EL (cell line): Measurements from ENCODE around the gene PAQR9.
A peak's percentile ranks its signal among the peaks of the same experiment; 100 is the strongest.

Experiments used
- DNase-seq: peaks from one replicate; pipeline ENCODE4 v3.0.0-alpha.2; 2016

The PAQR9 gene

GRCh38 chr3:142982038-142982773 is 18.7 kb upstream of the PAQR9 start:
- DNase-seq, result no peak

GRCh38 chr3:142981108-142981507 is 17.6 kb upstream of the PAQR9 start:
- DNase-seq, result no peak

GRCh38 chr3:142977399-142977728 is 13.9 kb upstream of the PAQR9 start:
- DNase-seq, result peak; percentile 70

GRCh38 chr3:142976621-142977398 is 13.3 kb upstream of the PAQR9 start:
- DNase-seq, result peak; percentile 97

- DNase-seq, result no peak
Measured at GRCh38 chr3:142975316-142975995, 12.0 kb upstream of the PAQR9 start.

GRCh38 chr3:142973217-142974009 is 9.9 kb upstream of the PAQR9 start:
- no peak for DNase-seq

GRCh38 chr3:142972092-142972753 is 8.7 kb upstream of the PAQR9 start:
- no peak for DNase-seq

GRCh38 chr3:142971431-142971830 is 8.0 kb upstream of the PAQR9 start:
- no peak for DNase-seq

- DNase-seq, result no peak
Measured at GRCh38 chr3:142968319-142969025, 5.0 kb upstream of the PAQR9 start.

GRCh38 chr3:142966808-142967207 is 3.3 kb upstream of the PAQR9 start:
- no peak for DNase-seq

GRCh38 chr3:142965581-142965980 is 2.1 kb upstream of the PAQR9 start:
- no peak for DNase-seq

GRCh38 chr3:142963234-142963515 is 299 bp downstream of the PAQR9 start:
- no peak for DNase-seq

- no peak for DNase-seq
Measured at GRCh38 chr3:142962520-142963233, 797 bp downstream of the PAQR9 start.

GRCh38 chr3:142962175-142962519 is 1.3 kb downstream of the PAQR9 start:
- no peak for DNase-seq

- no peak for DNase-seq
Measured at GRCh38 chr3:142961539-142961938, 1.9 kb downstream of the PAQR9 start.

GRCh38 chr3:142960322-142960850 is 3.1 kb downstream of the PAQR9 start:
- DNase-seq, result no peak

GRCh38 chr3:142958707-142959106 is 4.8 kb downstream of the PAQR9 start:
- DNase-seq, result peak; percentile 47

GRCh38 chr3:142953443-142953842 is 10.0 kb downstream of the PAQR9 start:
- DNase-seq, result no peak

- no peak for DNase-seq
Measured at GRCh38 chr3:142952272-142953193, 10.9 kb downstream of the PAQR9 start.

GRCh38 chr3:142951794-142952193 is 11.7 kb downstream of the PAQR9 start:
- no peak for DNase-seq
